NCI-H748 (cell line): ENCODE results near the gene ZNG1F.
"Not testable (repeated sequence)": the region's sequence is repeated elsewhere in the genome, so short reads cannot be mapped to it uniquely, and the experiment has no call there.

Experiments
- DNase-seq: peaks from one replicate; lab custom pipeline; 2025; ENCODE audit not compliant: unreplicated experiment; lab: John Stamatoyannopoulos, UW

Gene ZNG1F

GRCh38 chr9:41123812-41124211, 65.3 kb downstream of the ZNG1F start:
- not testable (repeated sequence) for DNase-seq

GRCh38 chr9:41123396-41123795, 65.7 kb downstream of the ZNG1F start:
- not testable (repeated sequence) for DNase-seq

- not testable (repeated sequence) for DNase-seq
Measured at GRCh38 chr9:41120696-41121095, 68.4 kb downstream of the ZNG1F start.

GRCh38 chr9:41119719-41120118, 69.4 kb downstream of the ZNG1F start:
- DNase-seq: not testable (repeated sequence)

- DNase-seq: not testable (repeated sequence)
Measured at GRCh38 chr9:41119311-41119710, 69.8 kb downstream of the ZNG1F start.

- DNase-seq: not testable (repeated sequence)
Measured at GRCh38 chr9:41113348-41113747, 75.8 kb downstream of the ZNG1F start.

- DNase-seq: not testable (repeated sequence)
Measured at GRCh38 chr9:41111414-41111813, 77.7 kb downstream of the ZNG1F start.

- DNase-seq: not testable (repeated sequence)
Measured at GRCh38 chr9:41110913-41111312, 78.2 kb downstream of the ZNG1F start.

GRCh38 chr9:41109253-41109652, 79.9 kb downstream of the ZNG1F start:
- not testable (repeated sequence) for DNase-seq

GRCh38 chr9:41108816-41109215, 80.3 kb downstream of the ZNG1F start:
- DNase-seq: not testable (repeated sequence)

GRCh38 chr9:41106472-41107116, 82.5 kb downstream of the ZNG1F start:
- DNase-seq: not testable (repeated sequence)

GRCh38 chr9:41105557-41106253, 83.4 kb downstream of the ZNG1F start:
- not testable (repeated sequence) for DNase-seq

- not testable (repeated sequence) for DNase-seq
Measured at GRCh38 chr9:41104542-41104941, 84.6 kb downstream of the ZNG1F start.

- not testable (repeated sequence) for DNase-seq
Measured at GRCh38 chr9:41100508-41100907, 88.6 kb downstream of the ZNG1F start.

- not testable (repeated sequence) for DNase-seq
Measured at GRCh38 chr9:41098759-41099158, 90.4 kb downstream of the ZNG1F start.

GRCh38 chr9:41095060-41095459, 94.1 kb downstream of the ZNG1F start:
- DNase-seq: not testable (repeated sequence)

- not testable (repeated sequence) for DNase-seq
Measured at GRCh38 chr9:41094010-41094773, 94.9 kb downstream of the ZNG1F start.

- DNase-seq: not testable (repeated sequence)
Measured at GRCh38 chr9:41090922-41091321, 98.2 kb downstream of the ZNG1F start.

- not testable (repeated sequence) for DNase-seq
Measured at GRCh38 chr9:41090386-41090785, 98.7 kb downstream of the ZNG1F start.

- not testable (repeated sequence) for DNase-seq
Measured at GRCh38 chr9:41088450-41089059, 100.6 kb downstream of the ZNG1F start.

- DNase-seq: not testable (repeated sequence)
Measured at GRCh38 chr9:41087929-41088328, 101.2 kb downstream of the ZNG1F start.
